GM18909 (cell line): Measurements from ENCODE around the gene CABCOCO1.

Source experiments
- ATAC-seq: cut with Tn5 transposase; IDR thresholded peaks from one replicate; pipeline ENCODE4 v1.9.1; 2021; ENCODE audit warnings: mild to moderate bottlenecking; ENCODE audit not compliant: unreplicated experiment, poor library complexity

CABCOCO1 gene, protein sequence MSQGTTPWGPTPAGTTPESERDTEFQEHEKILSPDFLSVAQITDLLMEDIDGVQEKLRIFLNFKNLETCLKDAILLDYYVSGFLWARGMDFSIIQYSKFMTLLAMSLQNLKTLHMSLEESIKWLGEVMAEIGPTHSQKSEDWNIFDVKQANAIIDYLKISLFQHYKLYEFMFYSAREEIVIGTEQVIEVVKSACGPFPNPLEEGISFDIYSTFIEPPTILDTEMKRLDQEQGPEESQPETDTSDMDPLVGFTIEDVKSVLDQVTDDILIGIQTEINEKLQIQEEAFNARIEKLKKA

DNA sequence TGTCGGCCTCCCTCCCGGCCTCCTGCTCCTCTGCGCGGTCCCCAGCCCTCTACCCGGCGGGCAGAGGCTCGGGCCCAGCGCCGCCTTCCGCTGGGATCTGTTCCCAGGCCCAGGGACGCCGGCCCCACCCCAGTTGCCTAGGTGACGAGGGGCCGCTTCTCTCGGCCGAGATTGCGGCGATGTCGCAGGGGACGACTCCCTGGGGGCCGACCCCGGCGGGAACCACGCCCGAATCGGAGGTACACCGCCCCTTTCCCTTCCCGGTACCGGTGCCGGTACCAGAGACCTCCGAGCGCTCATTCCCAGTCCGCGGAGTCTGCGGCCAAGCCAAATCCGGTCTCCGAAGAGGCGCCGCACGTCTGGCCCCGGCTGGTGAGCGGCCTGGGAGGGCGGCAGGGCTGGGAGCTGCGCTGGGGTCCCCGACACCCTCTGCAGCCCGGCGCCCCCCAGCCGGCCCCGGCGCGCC is at the start of gene CABCOCO1:
Gene CABCOCO1 (plus strand): TSS at position 136 of the 466 bp plus-strand sequence. CDS start 44 bp downstream, at position 180.
- no peak for ATAC-seq

DNA sequence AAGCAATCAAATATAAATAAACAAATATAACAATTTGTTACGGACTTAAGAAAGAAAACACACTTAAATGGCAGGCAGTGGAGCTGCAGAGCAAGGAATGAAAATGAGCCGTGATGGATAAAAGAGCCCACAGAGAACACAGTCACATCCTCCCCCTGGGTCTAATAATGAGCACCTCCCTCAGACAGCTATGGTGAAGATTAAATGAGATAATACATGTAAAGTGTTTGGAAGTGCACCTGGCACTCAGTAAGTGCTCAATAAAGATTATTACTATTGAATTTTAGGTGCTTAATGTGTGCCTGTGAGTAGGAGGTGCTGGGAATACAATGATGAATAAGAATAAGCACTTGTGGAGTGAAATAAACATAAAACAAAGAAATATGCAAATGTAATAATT is 49.1 kb upstream of the CABCOCO1 start:
- no peak for ATAC-seq

DNA sequence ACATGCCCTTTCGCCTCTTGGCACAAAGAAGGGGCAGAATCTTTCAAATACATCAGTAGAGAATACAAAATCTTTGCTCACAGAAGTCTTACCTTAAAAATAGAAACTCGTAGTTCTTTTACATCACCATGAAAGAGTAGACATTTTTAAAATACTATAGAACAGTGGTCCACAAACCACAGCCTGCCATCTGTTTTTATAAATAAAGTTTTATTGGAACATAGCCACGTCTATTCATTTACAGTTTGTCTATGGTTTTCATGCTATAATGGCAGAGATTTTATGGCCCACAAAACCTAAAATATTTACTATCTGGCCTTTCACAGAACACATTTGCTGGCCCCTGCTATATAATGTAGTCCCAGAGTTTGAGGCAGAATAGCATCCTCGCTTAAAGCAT is 46.1 kb upstream of the CABCOCO1 start:
- no peak for ATAC-seq

- ATAC-seq, result no peak
Observed at GRCh38 chr10:61617180-61617579, 45.5 kb upstream of the CABCOCO1 start.

DNA sequence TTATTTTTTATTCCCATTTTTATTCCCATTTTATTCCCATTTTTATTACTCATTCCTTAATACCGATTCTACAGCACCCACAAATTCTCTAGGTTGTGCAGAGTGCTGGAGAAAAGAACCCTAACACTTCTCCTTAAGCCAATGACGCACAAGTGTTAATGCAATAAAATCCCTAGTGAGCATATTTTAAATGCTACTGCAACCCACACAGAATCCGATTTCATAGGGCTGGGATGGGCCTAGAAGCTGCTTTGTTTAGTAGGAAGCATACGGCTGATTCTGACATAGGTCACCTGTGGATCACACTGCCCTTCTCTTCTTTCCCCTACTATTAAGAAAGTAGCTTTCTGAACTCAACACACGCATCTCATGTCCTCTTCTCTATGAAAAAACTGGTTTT is 45.1 kb upstream of the CABCOCO1 start:
- ATAC-seq, result no peak

DNA sequence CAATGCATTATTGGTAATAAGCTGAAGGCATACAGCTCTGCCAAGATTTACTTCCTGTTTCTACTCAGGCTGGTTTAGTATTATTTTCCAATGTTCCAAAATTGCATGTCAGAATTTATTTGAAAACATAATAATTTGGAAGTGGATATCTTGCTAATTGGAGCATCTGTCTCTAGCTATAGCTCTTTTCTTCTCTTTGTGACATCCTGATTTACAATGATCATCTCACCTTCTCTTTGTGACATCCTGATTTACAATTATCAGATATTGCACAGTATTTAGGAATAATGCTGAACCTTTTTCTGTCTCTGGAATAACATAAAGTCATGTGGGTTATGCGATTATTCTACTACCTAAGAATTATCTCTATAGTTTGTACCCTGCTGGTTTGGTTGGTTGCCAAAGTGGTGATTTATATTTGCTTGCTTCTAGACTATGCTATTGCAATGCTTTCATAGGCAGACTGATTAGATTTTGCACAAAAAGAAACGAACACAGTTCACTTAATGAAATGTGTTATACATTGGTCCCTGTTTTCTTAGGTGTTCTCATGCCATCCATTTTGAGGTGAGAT is 44.3 kb upstream of the CABCOCO1 start:
- ATAC-seq, result no peak

DNA sequence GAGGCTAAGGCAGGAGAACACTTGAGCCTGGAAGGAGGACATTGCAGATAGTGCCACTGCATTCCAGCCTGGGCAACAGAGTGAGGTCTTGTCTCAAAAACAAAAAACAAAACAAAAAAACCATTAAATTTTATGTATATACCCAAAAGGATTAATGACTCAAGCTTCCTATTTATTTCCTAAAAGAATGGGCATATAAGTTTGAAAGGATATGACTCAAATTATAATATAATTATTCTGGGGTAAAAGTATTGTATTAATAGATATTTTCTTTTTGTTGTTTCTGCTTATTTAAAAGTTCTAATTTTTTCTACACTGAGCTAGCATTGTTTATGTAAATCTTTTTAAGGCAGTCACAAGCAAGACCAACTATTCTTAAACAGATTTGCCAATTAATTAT is 42.2 kb upstream of the CABCOCO1 start:
- ATAC-seq, result no peak

- no peak for ATAC-seq
Observed at GRCh38 chr10:61621605-61622051, 41.1 kb upstream of the CABCOCO1 start.

DNA sequence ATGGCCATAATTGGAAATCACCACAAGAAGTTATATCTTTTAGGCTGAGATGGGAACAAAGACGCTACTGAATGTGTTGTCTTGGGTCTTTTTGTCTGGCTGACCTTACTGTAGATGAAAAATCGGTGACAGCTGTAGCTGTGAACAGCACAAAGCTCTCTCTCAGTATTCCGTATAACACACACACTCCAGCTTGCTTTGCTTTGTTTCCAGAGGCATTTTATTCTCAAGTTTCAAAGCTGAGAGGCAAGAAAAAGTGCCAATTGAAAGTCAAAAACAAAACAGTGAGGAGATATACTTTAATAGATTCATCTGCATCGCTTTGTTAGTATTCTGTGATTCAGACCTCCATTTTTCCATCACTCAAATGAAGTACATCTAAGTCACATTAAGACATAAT is 39.6 kb upstream of the CABCOCO1 start:
- ATAC-seq, result no peak

DNA sequence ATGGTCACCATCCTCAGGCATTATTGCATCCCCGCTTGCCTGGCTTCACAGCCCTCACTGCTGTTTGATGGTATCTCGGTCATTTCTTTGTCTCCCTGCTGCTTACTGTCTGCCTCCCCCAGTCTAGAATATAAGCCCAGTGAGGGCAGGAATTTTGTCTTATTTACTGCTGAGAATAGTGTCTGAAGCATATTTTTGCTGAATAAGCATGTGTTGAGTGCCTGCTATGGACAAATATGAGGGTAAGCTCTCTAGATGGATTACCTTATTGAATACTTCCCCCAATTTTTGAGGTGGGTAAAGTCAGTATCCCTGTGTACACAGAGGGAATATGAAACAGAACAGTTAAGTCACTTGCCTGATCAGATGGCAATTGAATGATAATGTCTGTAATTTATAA is 36.5 kb upstream of the CABCOCO1 start:
- no peak for ATAC-seq

DNA sequence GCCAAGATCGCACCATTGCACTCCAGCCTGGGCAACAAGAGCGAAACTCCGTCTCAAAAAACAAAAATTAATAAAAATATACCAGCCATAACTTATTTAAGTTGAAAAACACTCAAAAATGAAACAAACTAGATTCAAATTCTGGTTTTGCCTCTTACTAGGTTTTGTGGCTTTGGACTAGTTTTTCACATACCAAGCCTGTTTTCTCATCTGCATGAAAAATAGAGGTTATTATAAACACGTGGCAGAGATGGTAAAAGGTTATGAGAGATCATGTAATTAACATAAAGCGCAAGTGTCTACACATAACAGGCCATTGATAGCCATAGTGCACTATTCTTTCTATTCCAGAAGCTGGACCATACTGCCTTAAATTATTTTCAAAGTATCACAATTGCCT is 35.5 kb upstream of the CABCOCO1 start:
- no peak for ATAC-seq

GRCh38 chr10:61628151-61628874 is 34.4 kb upstream of the CABCOCO1 start:
- no peak for ATAC-seq

DNA sequence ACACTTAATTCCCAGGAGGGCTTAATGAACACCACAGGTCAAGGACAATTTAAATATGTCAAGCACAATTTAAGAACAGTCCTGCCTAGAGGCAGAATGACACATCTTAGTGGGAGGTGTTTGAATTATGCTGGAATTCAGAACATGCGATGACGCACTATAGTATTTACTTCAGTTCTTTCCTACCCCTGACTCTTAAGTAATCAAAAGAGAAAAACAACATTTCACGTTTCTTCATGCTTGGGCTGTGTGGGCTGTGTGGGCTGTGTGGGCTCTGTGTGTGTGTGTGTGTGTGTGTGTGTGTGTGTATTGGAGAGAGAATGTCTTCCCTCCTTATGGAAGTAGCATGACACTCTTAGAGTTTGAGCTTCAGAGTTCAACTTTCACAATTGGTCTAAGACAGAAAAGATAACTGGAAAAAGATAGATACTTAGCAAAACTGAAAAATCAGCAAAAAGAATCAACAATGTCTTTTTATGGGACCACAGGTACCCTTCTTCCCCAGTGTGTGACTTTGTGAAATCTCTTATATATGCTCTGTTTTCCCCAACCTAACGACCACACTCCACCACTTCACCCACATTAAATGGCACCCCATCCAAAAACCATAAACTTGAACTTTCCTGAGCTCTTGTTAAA is 33.7 kb upstream of the CABCOCO1 start:
- ATAC-seq, result no peak

GRCh38 chr10:61629576-61629975 is 33.2 kb upstream of the CABCOCO1 start:
- ATAC-seq, result no peak

- no peak for ATAC-seq
Observed at GRCh38 chr10:61632057-61632670, 30.6 kb upstream of the CABCOCO1 start.

DNA sequence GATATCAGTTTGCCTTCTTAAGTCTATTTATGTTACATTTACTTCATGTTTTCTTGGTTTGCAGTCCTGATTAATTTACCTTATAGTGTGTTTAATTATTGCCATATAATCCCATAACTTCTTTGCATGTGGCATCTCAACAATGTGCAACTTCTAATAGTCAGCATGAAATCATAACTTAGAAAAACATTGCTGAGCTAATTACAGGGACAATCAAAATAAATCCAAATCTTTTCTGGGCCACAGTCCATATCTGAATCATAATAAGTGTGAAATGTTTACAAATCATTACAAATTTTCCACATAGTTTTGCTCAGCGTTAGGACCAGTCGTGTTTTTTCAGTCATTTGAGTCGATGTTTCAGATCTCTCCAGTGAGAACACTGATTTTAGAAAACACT is 29.1 kb upstream of the CABCOCO1 start:
- no peak for ATAC-seq

GRCh38 chr10:61634746-61635145 is 28.0 kb upstream of the CABCOCO1 start:
- no peak for ATAC-seq

DNA sequence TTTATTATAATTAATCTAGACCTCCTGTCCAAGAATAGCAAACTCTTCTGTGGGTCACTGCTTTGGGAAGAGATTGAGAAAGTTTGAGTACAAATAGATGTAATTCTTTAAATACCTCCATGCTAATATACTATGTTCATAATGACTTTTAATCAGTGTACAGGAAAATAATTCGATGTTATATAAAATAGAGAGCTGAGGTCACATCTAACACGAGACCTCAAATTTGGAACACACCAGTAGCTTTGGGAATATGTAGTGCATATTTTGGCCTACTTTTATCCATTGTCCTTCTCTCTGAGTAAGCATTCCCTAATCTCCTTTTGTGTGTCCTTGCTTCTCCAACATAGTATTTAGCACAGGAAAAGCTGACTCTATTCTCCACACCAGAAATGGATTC is 27.3 kb upstream of the CABCOCO1 start:
- ATAC-seq, result no peak

DNA sequence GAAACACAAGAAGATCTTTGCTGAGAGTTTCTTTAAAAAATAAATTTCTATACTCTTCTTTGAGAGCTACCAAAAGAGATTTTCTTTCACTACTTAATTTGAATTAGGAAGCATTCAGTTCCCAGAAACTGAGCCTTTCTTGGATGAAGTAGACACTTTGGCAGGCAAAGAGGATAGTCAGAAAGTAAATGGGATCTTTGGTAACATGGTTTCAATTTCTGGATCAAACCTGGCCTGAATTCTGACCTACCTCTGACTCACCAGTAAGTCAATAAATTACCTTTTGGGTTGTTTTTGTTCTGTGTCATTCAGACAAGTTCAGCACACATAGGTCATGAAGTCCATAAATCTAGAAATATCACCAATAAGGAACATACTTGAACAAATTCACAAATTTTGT is 26.8 kb upstream of the CABCOCO1 start:
- ATAC-seq, result no peak

DNA sequence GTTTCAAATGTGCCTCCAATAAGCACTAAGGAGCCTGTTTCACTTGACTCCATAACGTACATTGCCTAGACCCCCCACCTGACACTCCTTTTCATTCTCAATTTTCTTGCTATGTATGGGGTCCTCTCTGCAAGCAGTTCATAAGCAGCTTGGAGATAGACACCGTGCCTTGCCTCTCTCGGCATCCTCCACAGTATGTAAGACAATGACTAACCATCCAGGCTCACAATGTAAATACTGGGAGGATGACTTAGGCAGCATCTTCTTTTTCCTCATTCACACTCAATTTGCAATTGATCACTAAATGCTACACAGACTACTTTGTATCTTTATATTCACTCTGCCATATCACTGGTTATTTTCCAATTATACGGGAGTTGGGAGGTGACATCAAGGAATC is 22.8 kb upstream of the CABCOCO1 start:
- no peak for ATAC-seq

- no peak for ATAC-seq
Observed at GRCh38 chr10:61640856-61641255, 21.9 kb upstream of the CABCOCO1 start.
